Measurements from ENCODE around the gene LCN12. TPM values are rescaled to one million over a fixed set of nuclear protein-coding genes. Genes with fewer than 3 reads are reported as not detected.

LCN12 gene
- total RNA-seq, 1 experiment from 2014 or later = not detected

DNA sequence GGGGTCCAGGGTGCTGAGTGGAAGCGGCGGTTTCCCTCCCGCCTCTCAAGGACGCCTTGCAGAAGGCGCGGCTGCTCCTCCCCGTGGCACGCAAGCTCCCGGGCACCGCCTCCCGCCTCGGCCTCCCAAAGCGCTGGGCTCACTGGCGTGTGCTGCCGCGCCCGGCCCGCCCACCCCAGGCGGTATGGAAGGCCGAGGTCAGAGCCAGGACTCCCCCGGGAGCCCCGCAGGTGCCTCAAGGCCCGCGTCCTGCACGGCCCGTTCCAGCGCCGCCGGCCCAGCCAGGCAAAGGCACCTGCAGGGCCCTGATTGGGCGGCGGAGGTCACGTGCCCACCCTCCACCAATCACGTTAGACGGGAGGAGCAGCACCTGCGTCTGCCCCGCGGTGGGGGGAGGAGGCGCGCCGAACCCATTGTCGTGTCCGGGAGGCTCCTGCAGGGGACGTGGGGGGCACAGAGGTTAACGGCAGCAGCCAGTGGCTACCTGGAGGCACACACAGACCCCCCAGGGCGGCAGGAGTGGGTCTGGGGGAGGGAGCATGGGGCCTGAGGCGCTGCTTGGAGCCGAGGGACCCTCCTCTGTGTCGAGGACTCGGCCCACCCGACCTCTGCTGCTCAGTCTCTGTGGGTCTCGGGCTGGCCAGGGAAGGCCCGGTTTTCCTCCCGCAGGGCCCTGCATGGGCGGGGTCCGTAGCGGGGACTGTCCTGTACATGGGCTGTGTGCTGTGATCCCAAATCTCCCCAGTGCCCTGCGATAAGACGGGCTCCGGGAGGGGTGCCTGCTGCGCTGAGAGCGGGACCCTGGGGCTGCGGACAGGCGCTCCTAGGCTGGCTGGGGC is 2.0 kb upstream of the LCN12 start:
- peak overlapping the region; percentile 84 for H3K27ac ChIP-seq (ENCODE audit: low read depth, low read length, poor library complexity, severe bottlenecking)
- DNase-seq (ENCODE audit: low spot score) = peak; percentile 94
- ChIA-PET CTCF (no interaction called here), POLR2A (ENCODE audit: low non-redundant PET) (no interaction called here)
- no TSS peak for BruUV-seq (replicated peaks)
- H3K27me3 ChIP-seq (replicated peaks; ENCODE audit: insufficient read depth, low read depth, low read length, poor library complexity) = no peaks in the 10 kb centered on the region
- H3K4me3 ChIP-seq (ENCODE audit: low read depth, low read length, poor library complexity, severe bottlenecking) = peak overlapping the region; percentile 63
- no peaks in the 10 kb centered on the region for H3K4me1 ChIP-seq (ENCODE audit: insufficient read depth, low read length, poor library complexity, severe bottlenecking)
- H3K36me3 ChIP-seq (ENCODE audit: insufficient read depth, low read length, poor library complexity, severe bottlenecking) = no peaks in the 10 kb centered on the region
- no peaks in the 10 kb centered on the region for H3K9me3 ChIP-seq (ENCODE audit: low read depth, low read length, poor library complexity, severe bottlenecking)
- TF ChIP-seq, protein P1, sequence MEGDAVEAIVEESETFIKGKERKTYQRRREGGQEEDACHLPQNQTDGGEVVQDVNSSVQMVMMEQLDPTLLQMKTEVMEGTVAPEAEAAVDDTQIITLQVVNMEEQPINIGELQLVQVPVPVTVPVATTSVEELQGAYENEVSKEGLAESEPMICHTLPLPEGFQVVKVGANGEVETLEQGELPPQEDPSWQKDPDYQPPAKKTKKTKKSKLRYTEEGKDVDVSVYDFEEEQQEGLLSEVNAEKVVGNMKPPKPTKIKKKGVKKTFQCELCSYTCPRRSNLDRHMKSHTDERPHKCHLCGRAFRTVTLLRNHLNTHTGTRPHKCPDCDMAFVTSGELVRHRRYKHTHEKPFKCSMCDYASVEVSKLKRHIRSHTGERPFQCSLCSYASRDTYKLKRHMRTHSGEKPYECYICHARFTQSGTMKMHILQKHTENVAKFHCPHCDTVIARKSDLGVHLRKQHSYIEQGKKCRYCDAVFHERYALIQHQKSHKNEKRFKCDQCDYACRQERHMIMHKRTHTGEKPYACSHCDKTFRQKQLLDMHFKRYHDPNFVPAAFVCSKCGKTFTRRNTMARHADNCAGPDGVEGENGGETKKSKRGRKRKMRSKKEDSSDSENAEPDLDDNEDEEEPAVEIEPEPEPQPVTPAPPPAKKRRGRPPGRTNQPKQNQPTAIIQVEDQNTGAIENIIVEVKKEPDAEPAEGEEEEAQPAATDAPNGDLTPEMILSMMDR (conservative IDR thresholded peaks at IDR 0.05; ENCODE audit: low read depth, low read length) = no peak
- TF ChIP-seq EZH2 (IDR thresholded peaks at IDR 0.05; ENCODE audit: borderline replicate concordance, low read depth, low read length, poor library complexity, severe bottlenecking) = no peak
- intact Hi-C loops (cut with micrococcal nuclease; ENCODE audit: unreplicated experiment) = no loop called here

DNA sequence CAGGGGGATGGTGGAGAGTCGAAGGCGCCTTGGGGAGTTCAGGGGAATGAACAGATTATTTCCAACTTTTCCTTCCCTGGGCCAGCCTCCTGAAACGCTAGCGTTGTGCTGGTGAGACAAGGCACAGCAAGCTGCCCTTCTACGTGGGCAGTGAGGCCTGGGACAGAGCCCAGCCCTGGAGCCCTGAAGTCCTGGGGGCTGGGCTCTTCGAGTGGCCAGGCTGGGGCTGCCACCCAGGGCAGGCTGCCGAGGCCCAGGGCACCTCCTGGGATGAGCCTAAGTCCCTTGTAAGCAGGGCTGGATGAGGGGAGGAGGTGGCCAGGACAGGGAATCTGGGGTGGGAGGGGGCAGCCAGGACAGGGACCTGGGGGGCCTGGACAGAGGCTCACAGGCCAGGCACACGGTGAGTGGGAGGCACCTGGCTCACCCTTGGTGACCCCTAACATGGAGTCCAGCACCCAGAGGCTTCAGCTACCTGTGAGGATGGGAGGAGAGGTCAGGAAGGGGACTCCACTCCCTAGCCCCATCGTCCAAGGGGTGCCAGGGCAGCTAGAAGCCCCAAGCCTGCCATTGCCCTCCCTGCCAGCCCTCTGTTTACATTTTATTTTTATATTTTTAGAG is 1.3 kb upstream of the LCN12 start:
- CTCF ChIA-PET = interaction anchor here (0.6 kb wide), 1 partner anchor 28 kb away, joined by 7 read pairs; no protein-coding TSS in a partner anchor
- Histone ChIP-seq H3K4me1 (ENCODE audit: insufficient read depth, low read length, poor library complexity, severe bottlenecking) (no peaks in the 10 kb centered on the region), H3K36me3 (ENCODE audit: insufficient read depth, low read length, poor library complexity, severe bottlenecking) (no peaks in the 10 kb centered on the region), H3K27me3 (replicated peaks; ENCODE audit: insufficient read depth, low read depth, low read length, poor library complexity) (no peaks in the 10 kb centered on the region), H3K27ac (ENCODE audit: low read depth, low read length, poor library complexity, severe bottlenecking) (peak overlapping the region; percentile 84), H3K9me3 (ENCODE audit: low read depth, low read length, poor library complexity, severe bottlenecking) (no peaks in the 10 kb centered on the region), H3K4me3 (ENCODE audit: low read depth, low read length, poor library complexity, severe bottlenecking) (peak overlapping the region; percentile 63)
- DNase-seq (ENCODE audit: low spot score) = no peak
- no peak for TF ChIP-seq EZH2 (IDR thresholded peaks at IDR 0.05; ENCODE audit: borderline replicate concordance, low read depth, low read length, poor library complexity, severe bottlenecking)
- TF ChIP-seq, protein P1 (conservative IDR thresholded peaks at IDR 0.05; ENCODE audit: low read depth, low read length) = no peak
- intact Hi-C loops (cut with micrococcal nuclease; ENCODE audit: unreplicated experiment) = no loop called here
- POLR2A ChIA-PET (ENCODE audit: low non-redundant PET) = no interaction called here
- no TSS peak for BruUV-seq (replicated peaks)

DNA sequence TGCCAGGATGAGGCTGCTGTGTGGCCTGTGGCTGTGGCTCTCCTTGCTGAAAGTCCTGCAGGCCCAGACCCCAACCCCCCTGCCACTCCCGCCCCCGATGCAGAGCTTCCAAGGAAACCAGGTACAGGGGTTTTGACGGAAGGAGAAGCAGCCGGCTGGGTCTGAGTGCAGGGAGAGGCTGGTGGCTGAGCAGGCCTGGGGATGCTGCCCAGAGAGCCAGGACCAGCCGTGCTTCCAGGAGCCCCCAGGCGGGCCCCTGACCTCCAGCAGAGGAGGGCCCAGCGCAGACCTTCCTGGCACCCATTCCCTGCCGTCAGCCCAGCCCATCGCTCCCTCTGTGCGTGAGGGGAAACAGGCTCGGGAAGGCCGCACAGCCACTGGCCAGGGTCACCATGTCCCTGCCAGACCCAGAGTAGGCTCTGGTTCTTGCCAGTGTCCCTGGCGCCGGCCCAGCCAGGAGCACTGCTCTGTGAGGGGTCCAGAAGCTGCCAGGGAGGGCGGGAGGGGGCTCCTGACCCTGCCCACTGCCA is 313 bp downstream of the LCN12 start:
- H3K9me3 ChIP-seq (ENCODE audit: low read depth, low read length, poor library complexity, severe bottlenecking) = no peaks in the 10 kb centered on the region
- H3K27ac ChIP-seq (ENCODE audit: low read depth, low read length, poor library complexity, severe bottlenecking) = no peak overlapping the region
- DNase-seq (ENCODE audit: low spot score) = no peak
- POLR2A ChIA-PET (ENCODE audit: low non-redundant PET) = no interaction called here
- BruUV-seq (replicated peaks) = no TSS peak
- no peaks in the 10 kb centered on the region for H3K36me3 ChIP-seq (ENCODE audit: insufficient read depth, low read length, poor library complexity, severe bottlenecking)
- H3K4me3 ChIP-seq (ENCODE audit: low read depth, low read length, poor library complexity, severe bottlenecking) = no peak overlapping the region
- H3K27me3 ChIP-seq (replicated peaks; ENCODE audit: insufficient read depth, low read depth, low read length, poor library complexity) = no peaks in the 10 kb centered on the region
- H3K4me1 ChIP-seq (ENCODE audit: insufficient read depth, low read length, poor library complexity, severe bottlenecking) = no peaks in the 10 kb centered on the region
- TF ChIP-seq, protein P1 (conservative IDR thresholded peaks at IDR 0.05; ENCODE audit: low read depth, low read length) = no peak
- no peak for TF ChIP-seq EZH2 (IDR thresholded peaks at IDR 0.05; ENCODE audit: borderline replicate concordance, low read depth, low read length, poor library complexity, severe bottlenecking)
- CTCF ChIA-PET = no interaction called here
- intact Hi-C loops (cut with micrococcal nuclease; ENCODE audit: unreplicated experiment) = no loop called here

All from A673 (cell line).